ENCODE measurements around the gene RPL36A.

DNA sequence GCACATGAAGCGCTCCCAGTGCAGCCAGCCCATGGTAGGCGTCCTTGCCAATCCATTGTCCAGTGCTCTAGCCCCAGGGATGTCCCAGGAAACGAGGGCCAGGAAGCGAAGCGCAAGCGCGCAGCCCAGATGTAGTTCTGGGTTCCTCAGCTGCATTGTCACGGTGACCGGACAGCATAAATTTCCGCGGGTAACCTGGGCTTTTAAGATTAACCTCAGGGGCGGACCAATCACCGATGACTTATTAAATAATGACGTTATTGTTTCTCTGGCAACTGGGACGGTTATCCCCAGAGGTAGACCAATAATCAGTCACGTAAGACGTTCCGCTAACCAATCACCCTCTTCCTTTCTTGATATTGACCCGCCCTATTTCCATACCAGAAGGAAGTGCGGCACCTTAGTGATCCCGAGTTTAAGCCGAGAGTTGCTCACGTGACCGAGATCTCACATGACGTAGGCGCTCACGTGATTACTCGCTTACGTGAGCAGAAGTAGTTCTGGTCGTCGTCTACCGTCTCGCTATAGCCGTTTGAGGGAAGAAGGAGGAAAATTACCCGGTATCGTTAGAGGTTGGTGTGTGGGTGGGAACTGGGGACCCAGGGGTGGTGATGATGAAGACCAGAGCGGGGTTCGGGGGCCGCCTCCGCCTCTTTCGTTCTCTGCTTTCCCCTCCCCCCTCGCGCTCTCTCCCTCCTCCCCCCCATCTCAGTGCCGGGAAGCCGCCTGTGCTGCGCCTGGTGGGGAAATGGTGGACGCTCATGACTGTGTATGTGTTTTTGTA, 17.1 kb downstream of the RPL36A start, which contains the start of the genes GLA and HNRNPH2:
- TF ChIP-seq POLR2A (IDR thresholded peaks at IDR 0.05) = peak; percentile 67 to 86
- TF ChIP-seq, protein P1, sequence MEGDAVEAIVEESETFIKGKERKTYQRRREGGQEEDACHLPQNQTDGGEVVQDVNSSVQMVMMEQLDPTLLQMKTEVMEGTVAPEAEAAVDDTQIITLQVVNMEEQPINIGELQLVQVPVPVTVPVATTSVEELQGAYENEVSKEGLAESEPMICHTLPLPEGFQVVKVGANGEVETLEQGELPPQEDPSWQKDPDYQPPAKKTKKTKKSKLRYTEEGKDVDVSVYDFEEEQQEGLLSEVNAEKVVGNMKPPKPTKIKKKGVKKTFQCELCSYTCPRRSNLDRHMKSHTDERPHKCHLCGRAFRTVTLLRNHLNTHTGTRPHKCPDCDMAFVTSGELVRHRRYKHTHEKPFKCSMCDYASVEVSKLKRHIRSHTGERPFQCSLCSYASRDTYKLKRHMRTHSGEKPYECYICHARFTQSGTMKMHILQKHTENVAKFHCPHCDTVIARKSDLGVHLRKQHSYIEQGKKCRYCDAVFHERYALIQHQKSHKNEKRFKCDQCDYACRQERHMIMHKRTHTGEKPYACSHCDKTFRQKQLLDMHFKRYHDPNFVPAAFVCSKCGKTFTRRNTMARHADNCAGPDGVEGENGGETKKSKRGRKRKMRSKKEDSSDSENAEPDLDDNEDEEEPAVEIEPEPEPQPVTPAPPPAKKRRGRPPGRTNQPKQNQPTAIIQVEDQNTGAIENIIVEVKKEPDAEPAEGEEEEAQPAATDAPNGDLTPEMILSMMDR (IDR thresholded peaks at IDR 0.05) = no peak

Measured in uterus (tissue), 2 donors.